Smooth muscle cell (in vitro differentiated cells): Measurements from ENCODE around the gene RSRP1. TPM values are rescaled to one million over a fixed set of nuclear protein-coding genes. Genes with fewer than 3 reads are reported as not detected.
A peak's percentile ranks its signal among the peaks of the same experiment; 100 is the strongest.

Source experiments
- DNase-seq: peaks from one replicate; lab custom pipeline; 2025; ENCODE audit not compliant: unreplicated experiment; lab: John Stamatoyannopoulos, UW
- H2AFZ ChIP-seq: fragments of 200-600 bp; sonication (generic); 2 replicates; pipeline ENCODE4 v1.6.0; 2016; ENCODE audit warnings: antibody characterized with exemption, low read depth, mild to moderate bottlenecking
- H3F3A ChIP-seq: fragments of 200-600 bp; sonication (generic); 2 replicates; pipeline ENCODE4 v1.6.0; 2017; ENCODE audit warnings: antibody characterized with exemption, low read depth
- H3K27ac ChIP-seq: fragments of 200-600 bp; sonication (generic); 2 replicates; pipeline ENCODE4 v1.5.1; 2016; ENCODE audit warnings: low read depth, mild to moderate bottlenecking
- H3K27me3 ChIP-seq: fragments of 200-600 bp; sonication (generic); 2 replicates; pipeline ENCODE4 v1.6.1; 2016; ENCODE audit warnings: low read depth, mild to moderate bottlenecking
- H3K36me3 ChIP-seq: fragments of 200-600 bp; sonication (generic); 2 replicates; pipeline ENCODE4 v1.5.1; 2016; ENCODE audit warnings: low read depth
- H3K4me1 ChIP-seq: fragments of 200-600 bp; sonication (generic); 2 replicates; pipeline ENCODE4 v1.5.1; 2016; ENCODE audit warnings: low read depth
- H3K4me2 ChIP-seq: fragments of 200-600 bp; sonication (generic); 2 replicates; pipeline ENCODE4 v1.6.0; 2016; ENCODE audit warnings: mild to moderate bottlenecking
- H3K4me3 ChIP-seq: fragments of 200-600 bp; sonication (generic); 2 replicates; pipeline ENCODE4 v1.5.1; 2016; ENCODE audit warnings: mild to moderate bottlenecking
- H3K79me2 ChIP-seq: fragments of 200-600 bp; sonication (generic); 2 replicates; pipeline ENCODE4 v1.6.0; 2016; ENCODE audit warnings: low read depth, mild to moderate bottlenecking
- H3K9ac ChIP-seq: fragments of 200-600 bp; sonication (generic); 2 replicates; pipeline ENCODE4 v1.6.0; 2016; ENCODE audit warnings: low read depth
- H3K9me3 ChIP-seq: fragments of 200-600 bp; sonication (generic); replicated peaks from 2 replicates; pipeline ENCODE4 v1.5.1; 2016; ENCODE audit warnings: low read depth
- H4K20me1 ChIP-seq: fragments of 200-600 bp; sonication (generic); 2 replicates; pipeline ENCODE4 v1.6.0; 2016; ENCODE audit warnings: low read depth
- CTCF ChIP-seq: fragments of 200-600 bp; sonication (generic); IDR thresholded peaks from 2 replicates; pipeline ENCODE4 v1.5.1; 2017; ENCODE audit warnings: borderline replicate concordance, mild to moderate bottlenecking, antibody characterized with exemption; ENCODE audit not compliant: insufficient read depth, poor library complexity, severe bottlenecking
- WGBS: methylation state at CpG from one replicate; pipeline ENCODE4 v1.1.7; 2016; ENCODE audit warnings: low lambda C conversion rate; 5-methylcytosine and 5-hydroxymethylcytosine counted together
- polyA plus RNA-seq: library from polyadenylated mRNA; unstranded; fragments of >200 nt; fragmentation: Nextera tagmentation; extraction: Ambion mirVana; gene quantifications from 2 replicates; pipeline ENCODE4 v1.2.1, GENCODE V29; 2016
- total RNA-seq: library from RNA; depleted of rRNA; stranded (reverse); fragments of >200 nt; gene quantifications from 2 replicates; pipeline ENCODE4 v1.2.3, GENCODE V29; 2014

RSRP1 gene
- total and polyA plus RNA-seq, 2 experiments from 2014 or later: 32.3 to 93.6 TPM

GRCh38 chr1:25208092-25208491, 39.2 kb downstream of the RSRP1 start:
- no peak for TF ChIP-seq CTCF
- H3K4me2 ChIP-seq: no peak overlapping the region
- no peaks in the 10 kb centered on the region for H3K9me3 ChIP-seq
- WGBS: 87% methylated on average over 1 of the region's 1 CpG
- no peak overlapping the region for H3K27ac ChIP-seq
- H3F3A ChIP-seq: no peaks in the 10 kb centered on the region
- H2AFZ ChIP-seq: no peak overlapping the region
- no peaks in the 10 kb centered on the region for H4K20me1 ChIP-seq
- no peaks in the 10 kb centered on the region for H3K36me3 ChIP-seq
- no peaks in the 10 kb centered on the region for H3K79me2 ChIP-seq
- H3K27me3 ChIP-seq: no peaks in the 10 kb centered on the region
- no peak for DNase-seq
- no peaks in the 10 kb centered on the region for H3K4me1 ChIP-seq
- no peak overlapping the region for H3K9ac ChIP-seq
- no peak overlapping the region for H3K4me3 ChIP-seq

GRCh38 chr1:25206201-25206600, 41.1 kb downstream of the RSRP1 start:
- H3F3A ChIP-seq: no peaks in the 10 kb centered on the region
- no peak for TF ChIP-seq CTCF
- H3K9ac ChIP-seq: no peak overlapping the region
- H3K27me3 ChIP-seq: no peaks in the 10 kb centered on the region
- no peak overlapping the region for H3K4me2 ChIP-seq
- no peaks in the 10 kb centered on the region for H3K9me3 ChIP-seq
- no peak overlapping the region for H2AFZ ChIP-seq
- no peaks in the 10 kb centered on the region for H3K36me3 ChIP-seq
- H3K79me2 ChIP-seq: no peaks in the 10 kb centered on the region
- no peak overlapping the region for H3K4me3 ChIP-seq
- no peak overlapping the region for H3K27ac ChIP-seq
- no peaks in the 10 kb centered on the region for H4K20me1 ChIP-seq
- H3K4me1 ChIP-seq: no peaks in the 10 kb centered on the region
- DNase-seq: no peak
- 97% methylated on average over 5 of the region's 5 CpGs for WGBS

DNA sequence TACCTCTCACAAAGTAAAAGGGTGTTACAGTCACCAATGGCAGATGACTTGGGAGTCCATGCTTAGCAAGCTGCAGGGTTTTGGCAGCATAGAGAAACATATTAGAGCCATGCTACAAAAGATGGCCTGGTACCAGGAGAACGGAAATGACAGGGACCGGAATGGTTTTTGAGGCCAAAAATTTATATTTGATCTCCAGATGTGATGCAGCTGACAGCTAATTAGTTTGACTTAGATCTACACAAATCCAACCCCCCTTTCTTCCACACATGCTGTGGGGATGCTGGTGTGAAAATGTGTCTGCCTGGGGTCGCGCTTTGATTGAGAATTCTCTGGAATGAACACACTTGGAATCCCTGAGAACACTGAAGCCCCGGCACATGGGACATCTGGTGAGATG, 41.5 kb downstream of the RSRP1 start:
- Histone ChIP-seq H3K27me3 (no peaks in the 10 kb centered on the region), H3K79me2 (no peaks in the 10 kb centered on the region), H3K9me3 (no peaks in the 10 kb centered on the region), H2AFZ (no peak overlapping the region), H3K4me3 (no peak overlapping the region), H3K4me1 (no peaks in the 10 kb centered on the region), H3K4me2 (no peak overlapping the region), H3K36me3 (no peaks in the 10 kb centered on the region), H3F3A (no peaks in the 10 kb centered on the region), H3K27ac (no peak overlapping the region), H3K9ac (no peak overlapping the region), H4K20me1 (no peaks in the 10 kb centered on the region)
- no peak for DNase-seq
- no peak for TF ChIP-seq CTCF
- 95% methylated on average over 5 of the region's 5 CpGs for WGBS

GRCh38 chr1:25204797-25205480, 42.3 kb downstream of the RSRP1 start:
- Histone ChIP-seq H4K20me1 (no peaks in the 10 kb centered on the region), H3K4me1 (no peaks in the 10 kb centered on the region), H3K9ac (no peak overlapping the region), H3K27ac (no peak overlapping the region), H3K4me2 (no peak overlapping the region), H2AFZ (no peak overlapping the region), H3K27me3 (no peaks in the 10 kb centered on the region), H3K4me3 (no peak overlapping the region), H3K9me3 (no peaks in the 10 kb centered on the region), H3K79me2 (no peaks in the 10 kb centered on the region), H3F3A (no peaks in the 10 kb centered on the region), H3K36me3 (no peaks in the 10 kb centered on the region)
- TF ChIP-seq CTCF: peak; percentile 76
- 69% methylated on average over 9 of the region's 9 CpGs for WGBS
- DNase-seq: no peak
